WERI-Rb-1 (cell line): ENCODE measurements around the gene HS3ST5.

Experiments
- DNase-seq: peaks from one replicate; pipeline ENCODE4 v3.0.0-alpha.2; 2020
- H3K27ac ChIP-seq: fragments of 250-450 bp; sonication (Bioruptor Pico); 2 replicates; pipeline ENCODE4 v1.5.1; 2020; ENCODE audit warnings: mild to moderate bottlenecking, moderate library complexity
- H3K27me3 ChIP-seq: fragments of 250-450 bp; sonication (Bioruptor Pico); 2 replicates; pipeline ENCODE4 v1.5.1; 2021; ENCODE audit warnings: mild to moderate bottlenecking, low read depth, moderate library complexity; ENCODE audit not compliant: insufficient read depth, severe bottlenecking
- H3K36me3 ChIP-seq: fragments of 250-450 bp; sonication (Bioruptor Pico); 2 replicates; pipeline ENCODE4 v1.5.1; 2020; ENCODE audit warnings: mild to moderate bottlenecking, moderate library complexity
- H3K4me3 ChIP-seq: 2 replicates; pipeline ENCODE4 v1.5.1; 2011; ENCODE audit warnings: low read depth, mild to moderate bottlenecking, control low read depth, low read length
- H3K9me3 ChIP-seq: fragments of 250-450 bp; sonication (Bioruptor Pico); 2 replicates; pipeline ENCODE4 v1.5.1; 2021; ENCODE audit warnings: mild to moderate bottlenecking, moderate library complexity; ENCODE audit not compliant: severe bottlenecking
- TF ChIP-seq, protein P1 (sequence below): IDR thresholded peaks from 2 replicates; pipeline ENCODE4 v1.5.1; 2011; ENCODE audit warnings: low read depth, mild to moderate bottlenecking, control low read depth, inconsistent platforms, low read length

Gene HS3ST5

DNA sequence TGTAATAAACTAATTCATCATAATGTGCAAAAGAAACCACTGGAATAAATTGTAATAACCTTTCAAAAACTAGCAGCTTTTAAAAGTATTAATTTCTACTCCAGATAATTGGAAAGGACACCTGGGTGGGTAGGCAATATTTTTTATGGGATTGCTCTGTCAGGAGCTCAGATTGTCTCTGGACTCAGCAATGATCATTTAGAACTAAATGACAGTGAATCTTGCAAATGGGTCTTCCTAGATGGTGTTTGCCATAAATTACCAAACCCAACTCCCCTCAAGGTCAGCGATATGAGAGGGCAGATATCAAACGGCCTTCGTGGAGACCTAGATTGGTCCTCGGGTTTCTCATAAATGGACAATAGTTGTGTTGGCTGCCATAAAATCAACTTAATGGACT lies 181.9 kb downstream of the HS3ST5 start:
- Histone ChIP-seq H3K36me3 (no peaks in the 10 kb centered on the region), H3K27me3 (no peaks in the 10 kb centered on the region), H3K4me3 (no peak overlapping the region), H3K9me3 (no peaks in the 10 kb centered on the region), H3K27ac (no peak overlapping the region)
- no peak for DNase-seq
- TF ChIP-seq, protein P1, sequence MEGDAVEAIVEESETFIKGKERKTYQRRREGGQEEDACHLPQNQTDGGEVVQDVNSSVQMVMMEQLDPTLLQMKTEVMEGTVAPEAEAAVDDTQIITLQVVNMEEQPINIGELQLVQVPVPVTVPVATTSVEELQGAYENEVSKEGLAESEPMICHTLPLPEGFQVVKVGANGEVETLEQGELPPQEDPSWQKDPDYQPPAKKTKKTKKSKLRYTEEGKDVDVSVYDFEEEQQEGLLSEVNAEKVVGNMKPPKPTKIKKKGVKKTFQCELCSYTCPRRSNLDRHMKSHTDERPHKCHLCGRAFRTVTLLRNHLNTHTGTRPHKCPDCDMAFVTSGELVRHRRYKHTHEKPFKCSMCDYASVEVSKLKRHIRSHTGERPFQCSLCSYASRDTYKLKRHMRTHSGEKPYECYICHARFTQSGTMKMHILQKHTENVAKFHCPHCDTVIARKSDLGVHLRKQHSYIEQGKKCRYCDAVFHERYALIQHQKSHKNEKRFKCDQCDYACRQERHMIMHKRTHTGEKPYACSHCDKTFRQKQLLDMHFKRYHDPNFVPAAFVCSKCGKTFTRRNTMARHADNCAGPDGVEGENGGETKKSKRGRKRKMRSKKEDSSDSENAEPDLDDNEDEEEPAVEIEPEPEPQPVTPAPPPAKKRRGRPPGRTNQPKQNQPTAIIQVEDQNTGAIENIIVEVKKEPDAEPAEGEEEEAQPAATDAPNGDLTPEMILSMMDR = no peak

DNA sequence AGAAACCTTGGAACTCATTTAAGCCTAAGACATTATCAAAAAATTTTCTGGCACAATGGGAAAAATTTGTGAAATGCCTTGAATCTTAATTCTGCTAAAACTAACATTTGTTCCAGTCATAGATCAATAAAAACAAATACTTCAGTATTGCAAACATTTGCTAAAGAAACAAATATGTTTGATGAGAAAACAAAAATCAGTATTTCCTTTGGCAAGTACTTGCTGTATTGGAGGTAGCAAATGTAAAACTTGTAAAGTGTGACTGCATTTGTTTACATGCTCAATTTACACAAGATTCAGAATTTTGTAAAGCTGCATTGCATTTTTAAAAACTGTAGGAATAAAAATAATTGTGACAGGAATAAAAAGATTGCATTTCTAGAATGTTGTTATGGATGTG lies 183.1 kb downstream of the HS3ST5 start:
- TF ChIP-seq, protein P1 = no peak
- Histone ChIP-seq H3K9me3 (no peaks in the 10 kb centered on the region), H3K27ac (no peak overlapping the region), H3K4me3 (no peak overlapping the region), H3K27me3 (no peaks in the 10 kb centered on the region), H3K36me3 (no peaks in the 10 kb centered on the region)
- DNase-seq = no peak

DNA sequence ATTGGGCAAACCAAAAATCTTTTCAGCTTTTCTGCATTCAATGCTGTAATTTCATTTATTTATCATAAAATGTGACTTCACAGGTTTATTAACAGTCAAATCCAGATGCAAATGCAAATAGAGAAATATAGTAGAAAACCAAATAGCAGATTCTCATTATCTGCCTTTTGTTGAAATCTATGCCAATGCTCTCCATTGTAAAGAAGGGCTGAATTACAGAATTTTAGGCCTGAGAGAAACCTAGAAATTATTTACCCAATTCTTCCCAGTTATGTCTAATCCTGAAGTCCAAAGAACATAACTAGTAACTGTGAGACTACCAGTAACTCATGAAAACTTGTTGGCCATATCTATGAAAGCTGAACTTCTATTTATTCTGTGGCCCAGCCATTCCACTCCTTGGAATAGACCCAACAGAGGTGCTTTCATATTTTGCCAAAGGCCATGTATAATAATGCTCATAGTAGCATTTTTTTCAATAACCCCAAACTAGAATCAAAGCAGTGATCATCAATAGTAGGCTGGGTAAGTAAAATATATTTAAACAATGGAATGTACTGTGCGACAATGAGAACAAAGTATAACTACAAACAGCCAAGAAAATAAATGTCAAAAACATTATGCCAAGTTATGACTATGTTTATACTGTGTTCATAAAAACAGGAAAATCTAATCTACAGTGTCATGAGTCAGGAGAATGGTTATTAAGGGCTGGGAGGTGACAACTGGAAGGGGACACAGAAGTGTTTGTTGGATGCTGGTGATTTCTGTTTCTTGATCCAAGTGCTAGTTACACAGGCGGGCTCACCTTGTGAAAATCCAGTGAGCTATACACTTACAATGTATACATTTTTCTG lies 183.8 kb downstream of the HS3ST5 start:
- no peaks in the 10 kb centered on the region for H3K36me3 ChIP-seq
- no peaks in the 10 kb centered on the region for H3K9me3 ChIP-seq
- DNase-seq = no peak
- no peak overlapping the region for H3K27ac ChIP-seq
- TF ChIP-seq, protein P1 = no peak
- H3K4me3 ChIP-seq = no peak overlapping the region
- no peaks in the 10 kb centered on the region for H3K27me3 ChIP-seq

DNA sequence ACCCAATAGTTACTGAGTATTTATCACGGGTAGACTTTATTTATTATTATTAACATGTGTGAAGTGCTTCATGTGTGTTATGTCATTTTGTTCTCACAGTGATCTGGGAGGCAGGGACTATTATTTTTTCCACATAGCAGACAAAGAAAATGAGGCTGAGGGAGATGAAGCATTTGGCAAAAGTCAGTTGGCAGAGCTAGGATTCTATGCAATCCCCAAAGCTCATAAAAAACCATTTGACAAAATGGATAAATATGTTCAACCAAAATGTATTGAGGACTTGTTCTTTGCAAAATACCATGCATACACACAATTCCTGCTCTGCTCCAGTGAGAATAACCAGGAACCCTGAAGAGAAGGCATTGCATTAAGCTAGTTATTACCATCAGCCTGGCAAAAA lies 184.4 kb downstream of the HS3ST5 start:
- no peak overlapping the region for H3K4me3 ChIP-seq
- DNase-seq = no peak
- H3K27ac ChIP-seq = no peak overlapping the region
- TF ChIP-seq, protein P1 = no peak
- no peaks in the 10 kb centered on the region for H3K36me3 ChIP-seq
- H3K27me3 ChIP-seq = no peaks in the 10 kb centered on the region
- no peaks in the 10 kb centered on the region for H3K9me3 ChIP-seq

DNA sequence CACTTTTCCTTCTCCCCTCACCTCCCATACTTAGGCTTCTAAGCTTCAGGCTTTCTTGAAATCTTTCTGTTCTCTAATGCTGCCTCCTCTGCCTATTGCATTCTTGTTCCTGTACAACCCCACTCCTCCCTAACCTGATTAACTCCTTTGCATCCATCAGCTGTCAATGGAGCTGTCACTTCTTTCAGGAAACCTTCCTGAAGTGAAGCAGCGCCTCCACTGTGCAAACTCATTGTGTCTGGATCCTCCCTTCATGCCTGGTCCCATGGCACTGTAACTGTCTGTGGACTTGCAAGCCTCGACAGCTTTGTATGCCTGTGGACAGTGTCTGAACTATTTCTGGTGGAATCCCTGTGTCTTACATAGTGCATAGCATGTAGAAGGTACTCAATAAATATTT lies 185.0 kb downstream of the HS3ST5 start:
- Histone ChIP-seq H3K9me3 (no peaks in the 10 kb centered on the region), H3K27ac (no peak overlapping the region), H3K36me3 (no peaks in the 10 kb centered on the region)

More for the DNA sequence above, 185.0 kb downstream of the HS3ST5 start:
- no peak for DNase-seq
- Histone ChIP-seq H3K4me3 (no peak overlapping the region), H3K27me3 (no peaks in the 10 kb centered on the region)
- TF ChIP-seq, protein P1 = no peak
